GM12891 (cell line): ENCODE results near the gene ROBO1.

Experiments used
- POLR2A ChIP-seq: IDR thresholded peaks from 2 replicates; pipeline ENCODE4 v1.6.1; 2011; ENCODE audit warnings: low read depth, low read length, control low read depth
- POLR2AphosphoS5 ChIP-seq: IDR thresholded peaks from 2 replicates; pipeline ENCODE4 v1.6.1; 2011; ENCODE audit warnings: low read depth, low read length, control low read depth

DNA sequence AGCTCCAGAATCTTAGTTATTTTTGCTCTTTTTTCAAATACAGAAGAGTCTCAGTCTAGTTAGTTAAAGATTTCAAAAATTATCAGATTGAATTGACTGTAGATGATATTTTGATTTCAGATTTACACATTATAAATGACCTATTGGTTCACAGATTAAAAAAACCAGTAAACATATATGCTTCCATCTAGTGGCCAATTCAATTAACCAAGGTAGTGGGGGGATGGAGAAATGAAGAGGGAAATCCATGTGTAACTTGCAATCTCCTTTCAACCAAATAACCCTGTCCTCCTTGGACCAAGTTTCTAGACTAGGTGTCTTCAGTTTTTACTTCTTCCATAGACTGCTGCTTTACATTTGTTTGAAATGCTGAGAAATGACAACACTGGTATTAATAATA, 789.8 kb downstream of the ROBO1 start:
- TF ChIP-seq POLR2A (no peak), POLR2AphosphoS5 (no peak)
